SK-N-MC (cell line): Measurements from ENCODE around the gene CIDEA.

Experiments used
- EZH2 ChIP-seq: fragments of 200-600 bp; sonication (generic); IDR thresholded peaks from one replicate; pipeline ENCODE4 v1.6.1; 2017; ENCODE audit warnings: antibody characterized with exemption
- POLR2AphosphoS5 ChIP-seq: IDR thresholded peaks from 2 replicates; pipeline ENCODE4 v1.6.1; 2012; ENCODE audit warnings: mild to moderate bottlenecking, low read depth, low read length, borderline replicate concordance

GRCh38 chr18:12312976-12313375 lies 58.8 kb downstream of the CIDEA start:
- TF ChIP-seq POLR2AphosphoS5 (no peak), EZH2 (no peak)
